ENCODE data around the gene CFAP61. TPM values are rescaled to one million over a fixed set of nuclear protein-coding genes. Genes with fewer than 3 reads are reported as not detected.

The CFAP61 gene
- total and polyA plus RNA-seq, 10 donors, result 0.06 to 0.17 TPM; not detected in 8

- 56 to 85% (median 69%) methylated on average over 4 of the region's 4 CpGs for WGBS, 5 donors
- intact Hi-C loops (cut with DNase I; ENCODE audit: low total_unique reads), result no loop called here
- H3K27me3 ChIP-seq (replicated peaks in 1 of 7), result peaks cover 0 to 10% (median 0%) of the 10 kb centered on the region in 7 donors
- H3K9me3 ChIP-seq, result no peaks in the 10 kb centered on the region
- no peak overlapping the region for H3K27ac ChIP-seq
- H3K4me3 ChIP-seq, result no peak overlapping the region
- no peak for DNase-seq
- peaks cover 0 to 14% (median 5%) of the 10 kb centered on the region in 6 donors for H3K4me1 ChIP-seq
- no peak for TF ChIP-seq POLR2AphosphoS5 (IDR thresholded peaks at IDR 0.05)
- TF ChIP-seq CTCF (IDR thresholded peaks at IDR 0.05 in 8 of 11, conservative IDR thresholded peaks at IDR 0.05 in 3 of 11), result no peak
- no peak for TF ChIP-seq POLR2A (IDR thresholded peaks at IDR 0.05)
- H3K36me3 ChIP-seq, result no peaks in the 10 kb centered on the region
These were observed 220.4 kb downstream of the CFAP61 start for GRCh38 chr20:20272686-20273085.

- H3K4me1 ChIP-seq, result peaks cover 0 to 14% (median 5%) of the 10 kb centered on the region in 6 donors
- H3K9me3 ChIP-seq, result no peaks in the 10 kb centered on the region
- H3K36me3 ChIP-seq, result no peaks in the 10 kb centered on the region
- no peak for DNase-seq
- intact Hi-C loops (cut with DNase I; ENCODE audit: low total_unique reads), result no loop called here
- H3K27ac ChIP-seq, result no peak overlapping the region
- H3K4me3 ChIP-seq, result no peak overlapping the region
- TF ChIP-seq POLR2AphosphoS5 (IDR thresholded peaks at IDR 0.05), result no peak
- H3K27me3 ChIP-seq (replicated peaks in 1 of 7), result peaks cover 0 to 14% (median 0%) of the 10 kb centered on the region in 7 donors
- 88 to 100% (median 93%) methylated on average over 1 of the region's 1 CpG for WGBS, 5 donors
These were observed 221.0 kb downstream of the CFAP61 start for GRCh38 chr20:20273286-20273685.

- Histone ChIP-seq H3K27ac (no peak overlapping the region), H3K4me1 (peaks cover 0 to 14% (median 5%) of the 10 kb centered on the region in 6 donors), H3K27me3 (replicated peaks in 1 of 7) (peaks cover 0 to 14% (median 0%) of the 10 kb centered on the region in 7 donors), H3K4me3 (no peak overlapping the region), H3K9me3 (no peaks in the 10 kb centered on the region), H3K36me3 (no peaks in the 10 kb centered on the region)
- no peak for DNase-seq
- TF ChIP-seq POLR2AphosphoS5 (IDR thresholded peaks at IDR 0.05) (no peak), CTCF (IDR thresholded peaks at IDR 0.05 in 8 of 11, conservative IDR thresholded peaks at IDR 0.05 in 3 of 11) (no peak), POLR2A (IDR thresholded peaks at IDR 0.05) (no peak)
- intact Hi-C loops (cut with DNase I; ENCODE audit: low total_unique reads), result no loop called here
- WGBS, 5 donors, result 87 to 94% (median 88%) methylated on average over 3 of the region's 3 CpGs
These were observed 222.5 kb downstream of the CFAP61 start for GRCh38 chr20:20274821-20275220.

- H3K27ac ChIP-seq, result no peak overlapping the region
- no peaks in the 10 kb centered on the region for H3K36me3 ChIP-seq
- peaks cover 0 to 14% (median 0%) of the 10 kb centered on the region in 7 donors for H3K27me3 ChIP-seq (replicated peaks in 1 of 7)
- DNase-seq, result no peak
- TF ChIP-seq POLR2A (IDR thresholded peaks at IDR 0.05), result no peak
- no peak for TF ChIP-seq POLR2AphosphoS5 (IDR thresholded peaks at IDR 0.05)
- H3K4me1 ChIP-seq, result peaks cover 0 to 14% (median 5%) of the 10 kb centered on the region in 6 donors
- H3K9me3 ChIP-seq, result no peaks in the 10 kb centered on the region
- no peak overlapping the region for H3K4me3 ChIP-seq
- 69 to 85% (median 77%) methylated on average over 5 of the region's 5 CpGs for WGBS, 5 donors
- intact Hi-C loops (cut with DNase I; ENCODE audit: low total_unique reads), result no loop called here
These were observed 223.3 kb downstream of the CFAP61 start for GRCh38 chr20:20275636-20276035.

- no peak overlapping the region for H3K4me3 ChIP-seq
- intact Hi-C loops (cut with DNase I; ENCODE audit: low total_unique reads), result no loop called here
- DNase-seq, result no peak
- peaks cover 0 to 14% (median 5%) of the 10 kb centered on the region in 6 donors for H3K4me1 ChIP-seq
- no peaks in the 10 kb centered on the region for H3K9me3 ChIP-seq
- 32 to 75% (median 44%) methylated on average over 26 of the region's 26 CpGs for WGBS, 5 donors
- no peaks in the 10 kb centered on the region for H3K36me3 ChIP-seq
- H3K27me3 ChIP-seq (replicated peaks in 1 of 7), result peaks cover 0 to 14% (median 0%) of the 10 kb centered on the region in 7 donors
- H3K27ac ChIP-seq, result no peak overlapping the region
- no peak for TF ChIP-seq POLR2A (IDR thresholded peaks at IDR 0.05)
- no peak for TF ChIP-seq POLR2AphosphoS5 (IDR thresholded peaks at IDR 0.05)
- TF ChIP-seq CTCF (IDR thresholded peaks at IDR 0.05 in 8 of 11, conservative IDR thresholded peaks at IDR 0.05 in 3 of 11), result no peak
These were observed 224.6 kb downstream of the CFAP61 start for GRCh38 chr20:20276811-20277530.
